ENCODE measurements around the gene POLR1D. TPM values are rescaled to one million over a fixed set of nuclear protein-coding genes. Genes with fewer than 3 reads are reported as not detected.

POLR1D gene
- polyA plus RNA-seq, 4 donors, result 145 to 192 (median 165) TPM

GRCh38 chr13:27587095-27587746 is 34.5 kb upstream of the POLR1D start:
- no peak overlapping the region for H3K4me3 ChIP-seq (ENCODE audit: low read depth in 1 of 3, low read length in 3 of 3)

GRCh38 chr13:27588405-27588804 is 33.3 kb upstream of the POLR1D start:
- no peaks in the 10 kb centered on the region for H3K27me3 ChIP-seq (ENCODE audit: control insufficient read depth in 3 of 3, insufficient read depth in 3 of 3, low read length in 3 of 3)
- H3K36me3 ChIP-seq (ENCODE audit: control insufficient read depth in 3 of 3, insufficient read depth in 2 of 3, low read depth in 1 of 3, low read length in 3 of 3), result peaks cover 0 to 3% (median 0%) of the 10 kb centered on the region in 3 donors
- WGBS, 3 donors, result 88 to 97% (median 89%) methylated on average over 1 of the region's 1 CpG
- no peak overlapping the region for H3K27ac ChIP-seq (ENCODE audit: low read depth in 1 of 3, low read length in 2 of 3)
- H3K4me1 ChIP-seq (ENCODE audit: control insufficient read depth in 3 of 3, insufficient read depth in 2 of 3, low read depth in 1 of 3, low read length in 2 of 3), result peaks cover under 1 to 10% (median 4%) of the 10 kb centered on the region in 3 donors
- H3K4me3 ChIP-seq (ENCODE audit: low read depth in 1 of 3, low read length in 3 of 3), result no peak overlapping the region
- FAIRE-seq, result no peak
- H3K9me3 ChIP-seq (ENCODE audit: control insufficient read depth in 2 of 2, insufficient read depth in 1 of 2, low read depth in 1 of 2, low read length in 1 of 2), result no peaks in the 10 kb centered on the region
- DNase-seq, result no peak

More at GRCh38 chr13:27587095-27587746, 34.5 kb upstream of the POLR1D start:
- DNase-seq, result no peak
- WGBS, 3 donors, result 70 to 89% (median 81%) methylated on average over 5 of the region's 5 CpGs
- H3K4me1 ChIP-seq (ENCODE audit: control insufficient read depth in 3 of 3, insufficient read depth in 2 of 3, low read depth in 1 of 3, low read length in 2 of 3), result peaks cover 2 to 10% (median 4%) of the 10 kb centered on the region in 3 donors
- no peak overlapping the region for H3K27ac ChIP-seq (ENCODE audit: low read depth in 1 of 3, low read length in 2 of 3)
- no peaks in the 10 kb centered on the region for H3K27me3 ChIP-seq (ENCODE audit: control insufficient read depth in 3 of 3, insufficient read depth in 3 of 3, low read length in 3 of 3)
- peaks cover 0 to 3% (median 0%) of the 10 kb centered on the region in 3 donors for H3K36me3 ChIP-seq (ENCODE audit: control insufficient read depth in 3 of 3, insufficient read depth in 2 of 3, low read depth in 1 of 3, low read length in 3 of 3)
- H3K9me3 ChIP-seq (ENCODE audit: control insufficient read depth in 2 of 2, insufficient read depth in 1 of 2, low read depth in 1 of 2, low read length in 1 of 2), result no peaks in the 10 kb centered on the region
- FAIRE-seq, result no peak

- Histone ChIP-seq H3K9me3 (ENCODE audit: control insufficient read depth in 2 of 2, insufficient read depth in 1 of 2, low read depth in 1 of 2, low read length in 1 of 2) (no peaks in the 10 kb centered on the region), H3K4me1 (ENCODE audit: control insufficient read depth in 3 of 3, insufficient read depth in 2 of 3, low read depth in 1 of 3, low read length in 2 of 3) (peaks cover 7 to 16% (median 8%) of the 10 kb centered on the region in 3 donors), H3K27me3 (ENCODE audit: control insufficient read depth in 3 of 3, insufficient read depth in 3 of 3, low read length in 3 of 3) (no peaks in the 10 kb centered on the region), H3K27ac (ENCODE audit: low read depth in 1 of 3, low read length in 2 of 3) (no peak overlapping the region), H3K4me3 (ENCODE audit: low read depth in 1 of 3, low read length in 3 of 3) (no peak overlapping the region), H3K36me3 (ENCODE audit: control insufficient read depth in 3 of 3, insufficient read depth in 2 of 3, low read depth in 1 of 3, low read length in 3 of 3) (peaks cover 0 to 1% (median 0%) of the 10 kb centered on the region in 3 donors)
- DNase-seq (no peak), FAIRE-seq (no peak)
Measured at GRCh38 chr13:27592865-27593264, 28.8 kb upstream of the POLR1D start.

GRCh38 chr13:27593267-27593666 is 28.4 kb upstream of the POLR1D start:
- no peaks in the 10 kb centered on the region for H3K9me3 ChIP-seq (ENCODE audit: control insufficient read depth in 2 of 2, insufficient read depth in 1 of 2, low read depth in 1 of 2, low read length in 1 of 2)
- 72 to 86% (median 81%) methylated on average over 3 of the region's 3 CpGs for WGBS, 3 donors
- H3K4me3 ChIP-seq (ENCODE audit: low read depth in 1 of 3, low read length in 3 of 3), result no peak overlapping the region
- H3K36me3 ChIP-seq (ENCODE audit: control insufficient read depth in 3 of 3, insufficient read depth in 2 of 3, low read depth in 1 of 3, low read length in 3 of 3), result peaks cover 0 to 1% (median 0%) of the 10 kb centered on the region in 3 donors
- DNase-seq (no peak), FAIRE-seq (no peak)
- peaks cover 7 to 16% (median 8%) of the 10 kb centered on the region in 3 donors for H3K4me1 ChIP-seq (ENCODE audit: control insufficient read depth in 3 of 3, insufficient read depth in 2 of 3, low read depth in 1 of 3, low read length in 2 of 3)
- H3K27me3 ChIP-seq (ENCODE audit: control insufficient read depth in 3 of 3, insufficient read depth in 3 of 3, low read length in 3 of 3), result no peaks in the 10 kb centered on the region
- no peak overlapping the region for H3K27ac ChIP-seq (ENCODE audit: low read depth in 1 of 3, low read length in 2 of 3)

GRCh38 chr13:27595055-27595811 is 26.5 kb upstream of the POLR1D start:
- no peaks in the 10 kb centered on the region for H3K27me3 ChIP-seq (ENCODE audit: control insufficient read depth in 3 of 3, insufficient read depth in 3 of 3, low read length in 3 of 3)
- H3K36me3 ChIP-seq (ENCODE audit: control insufficient read depth in 3 of 3, insufficient read depth in 2 of 3, low read depth in 1 of 3, low read length in 3 of 3), result peaks cover 0 to 1% (median 0%) of the 10 kb centered on the region in 3 donors
- no peak overlapping the region for H3K4me3 ChIP-seq (ENCODE audit: low read depth in 1 of 3, low read length in 3 of 3)
- H3K27ac ChIP-seq (ENCODE audit: low read depth in 1 of 3, low read length in 2 of 3), result peak overlapping the region in 2 of 3 donors; percentile 32 to 35
- DNase-seq, result no peak
- no peak for FAIRE-seq
- H3K9me3 ChIP-seq (ENCODE audit: control insufficient read depth in 2 of 2, insufficient read depth in 1 of 2, low read depth in 1 of 2, low read length in 1 of 2), result no peaks in the 10 kb centered on the region
- peaks cover 8 to 16% (median 8%) of the 10 kb centered on the region in 3 donors for H3K4me1 ChIP-seq (ENCODE audit: control insufficient read depth in 3 of 3, insufficient read depth in 2 of 3, low read depth in 1 of 3, low read length in 2 of 3)
- whole genome bisulfite sequencing, 3 donors, result 27 to 67% (median 52%) methylated on average over 2 of the region's 2 CpGs

- Histone ChIP-seq H3K27ac (ENCODE audit: low read depth in 1 of 3, low read length in 2 of 3) (no peak overlapping the region), H3K36me3 (ENCODE audit: control insufficient read depth in 3 of 3, insufficient read depth in 2 of 3, low read depth in 1 of 3, low read length in 3 of 3) (peaks cover 0 to 1% (median 0%) of the 10 kb centered on the region in 3 donors), H3K9me3 (ENCODE audit: control insufficient read depth in 2 of 2, insufficient read depth in 1 of 2, low read depth in 1 of 2, low read length in 1 of 2) (no peaks in the 10 kb centered on the region), H3K4me3 (ENCODE audit: low read depth in 1 of 3, low read length in 3 of 3) (no peak overlapping the region), H3K4me1 (ENCODE audit: control insufficient read depth in 3 of 3, insufficient read depth in 2 of 3, low read depth in 1 of 3, low read length in 2 of 3) (peaks cover 8 to 17% (median 11%) of the 10 kb centered on the region in 3 donors), H3K27me3 (ENCODE audit: control insufficient read depth in 3 of 3, insufficient read depth in 3 of 3, low read length in 3 of 3) (no peaks in the 10 kb centered on the region)
- no peak for DNase-seq
- no peak for FAIRE-seq
Measured at GRCh38 chr13:27599096-27599495, 22.6 kb upstream of the POLR1D start.

GRCh38 chr13:27599845-27600553 is 21.7 kb upstream of the POLR1D start:
- Histone ChIP-seq H3K27ac (ENCODE audit: low read depth in 1 of 3, low read length in 2 of 3) (no peak overlapping the region), H3K4me1 (ENCODE audit: control insufficient read depth in 3 of 3, insufficient read depth in 2 of 3, low read depth in 1 of 3, low read length in 2 of 3) (peaks cover 5 to 15% (median 12%) of the 10 kb centered on the region in 3 donors), H3K4me3 (ENCODE audit: low read depth in 1 of 3, low read length in 3 of 3) (no peak overlapping the region), H3K36me3 (ENCODE audit: control insufficient read depth in 3 of 3, insufficient read depth in 2 of 3, low read depth in 1 of 3, low read length in 3 of 3) (peaks cover 0 to 1% (median 0%) of the 10 kb centered on the region in 3 donors), H3K27me3 (ENCODE audit: control insufficient read depth in 3 of 3, insufficient read depth in 3 of 3, low read length in 3 of 3) (no peaks in the 10 kb centered on the region), H3K9me3 (ENCODE audit: control insufficient read depth in 2 of 2, insufficient read depth in 1 of 2, low read depth in 1 of 2, low read length in 1 of 2) (no peaks in the 10 kb centered on the region)
- DNase-seq, result peak in 1 of 2 donors; percentile 62
- WGBS, 3 donors, result 72 to 80% (median 79%) methylated on average over 5 of the region's 5 CpGs
- FAIRE-seq, result no peak

- FAIRE-seq, result no peak
- WGBS, 3 donors, result 93 to 100% (median 94%) methylated on average over 1 of the region's 1 CpG
- Histone ChIP-seq H3K27ac (ENCODE audit: low read depth in 1 of 3, low read length in 2 of 3) (no peak overlapping the region), H3K4me1 (ENCODE audit: control insufficient read depth in 3 of 3, insufficient read depth in 2 of 3, low read depth in 1 of 3, low read length in 2 of 3) (peaks cover 2 to 15% (median 9%) of the 10 kb centered on the region in 3 donors), H3K9me3 (ENCODE audit: control insufficient read depth in 2 of 2, insufficient read depth in 1 of 2, low read depth in 1 of 2, low read length in 1 of 2) (no peaks in the 10 kb centered on the region), H3K27me3 (ENCODE audit: control insufficient read depth in 3 of 3, insufficient read depth in 3 of 3, low read length in 3 of 3) (no peaks in the 10 kb centered on the region), H3K36me3 (ENCODE audit: control insufficient read depth in 3 of 3, insufficient read depth in 2 of 3, low read depth in 1 of 3, low read length in 3 of 3) (peaks cover 0 to 1% (median 0%) of the 10 kb centered on the region in 3 donors), H3K4me3 (ENCODE audit: low read depth in 1 of 3, low read length in 3 of 3) (no peak overlapping the region)
- DNase-seq, result no peak
Measured at GRCh38 chr13:27600711-27601110, 21.0 kb upstream of the POLR1D start.
